ENCODE results near the gene C1QTNF3.
"Not testable (repeated sequence)": the region's sequence is repeated elsewhere in the genome, so short reads cannot be mapped to it uniquely, and the experiment has no call there.

The C1QTNF3 gene

GRCh38 chr5:34051374-34051980 lies 8.5 kb upstream of the C1QTNF3 start:
- no peak for DNase-seq (ENCODE audit: low read depth)

GRCh38 chr5:34047774-34048572 lies 5.0 kb upstream of the C1QTNF3 start:
- no peak for DNase-seq (ENCODE audit: low read depth)

DNA sequence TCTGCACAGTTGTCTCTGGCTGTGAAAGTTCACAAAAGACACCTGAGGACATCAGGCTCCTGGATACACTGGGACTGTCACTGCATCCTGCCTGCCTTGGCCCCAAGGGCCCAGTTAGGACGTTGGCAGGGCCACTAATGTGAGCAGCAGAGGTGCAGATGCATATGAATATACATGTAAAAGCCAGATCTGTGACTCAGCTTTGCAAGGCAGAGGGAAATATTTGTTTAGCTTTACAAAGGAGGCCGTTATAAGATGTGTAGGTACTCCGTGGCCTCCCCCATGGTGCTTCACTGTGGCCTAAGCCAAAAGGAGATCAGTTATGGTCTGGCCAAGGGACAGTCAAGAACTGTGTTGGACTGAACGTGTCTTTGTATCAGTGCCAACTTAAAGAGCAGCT lies 4.1 kb upstream of the C1QTNF3 start:
- DNase-seq (ENCODE audit: low read depth), result no peak

- peak; percentile 39 for DNase-seq (ENCODE audit: low read depth)
Observed at GRCh38 chr5:34045996-34046395, 3.0 kb upstream of the C1QTNF3 start.

GRCh38 chr5:34045023-34045422 lies 2.0 kb upstream of the C1QTNF3 start:
- DNase-seq (ENCODE audit: low read depth), result no peak

GRCh38 chr5:34042321-34042720 lies 692 bp downstream of the C1QTNF3 start:
- DNase-seq (ENCODE audit: low read depth), result no peak

- no peak for DNase-seq (ENCODE audit: low read depth)
Observed at GRCh38 chr5:34041247-34041972, 1.6 kb downstream of the C1QTNF3 start.

DNA sequence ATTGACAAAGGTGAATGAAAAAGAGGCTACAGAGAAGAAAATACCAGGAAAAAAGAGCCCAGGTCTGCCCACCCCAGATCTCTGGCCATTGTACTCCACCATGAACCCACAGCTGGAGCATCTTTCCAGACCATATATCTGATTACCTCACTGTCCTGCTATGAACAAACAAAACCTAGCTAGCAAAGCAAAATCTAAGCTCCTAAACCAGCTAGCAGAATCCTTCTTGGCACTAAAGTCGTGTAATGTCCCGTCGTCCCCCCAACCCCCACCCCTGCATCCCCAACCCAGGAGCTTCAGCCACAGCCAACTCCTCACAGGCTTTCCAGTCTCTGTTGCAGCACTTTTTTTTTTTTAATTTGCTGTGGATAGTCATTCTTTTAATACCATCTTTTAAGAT lies 2.5 kb downstream of the C1QTNF3 start:
- peak; percentile 12 for DNase-seq (ENCODE audit: low read depth)

DNA sequence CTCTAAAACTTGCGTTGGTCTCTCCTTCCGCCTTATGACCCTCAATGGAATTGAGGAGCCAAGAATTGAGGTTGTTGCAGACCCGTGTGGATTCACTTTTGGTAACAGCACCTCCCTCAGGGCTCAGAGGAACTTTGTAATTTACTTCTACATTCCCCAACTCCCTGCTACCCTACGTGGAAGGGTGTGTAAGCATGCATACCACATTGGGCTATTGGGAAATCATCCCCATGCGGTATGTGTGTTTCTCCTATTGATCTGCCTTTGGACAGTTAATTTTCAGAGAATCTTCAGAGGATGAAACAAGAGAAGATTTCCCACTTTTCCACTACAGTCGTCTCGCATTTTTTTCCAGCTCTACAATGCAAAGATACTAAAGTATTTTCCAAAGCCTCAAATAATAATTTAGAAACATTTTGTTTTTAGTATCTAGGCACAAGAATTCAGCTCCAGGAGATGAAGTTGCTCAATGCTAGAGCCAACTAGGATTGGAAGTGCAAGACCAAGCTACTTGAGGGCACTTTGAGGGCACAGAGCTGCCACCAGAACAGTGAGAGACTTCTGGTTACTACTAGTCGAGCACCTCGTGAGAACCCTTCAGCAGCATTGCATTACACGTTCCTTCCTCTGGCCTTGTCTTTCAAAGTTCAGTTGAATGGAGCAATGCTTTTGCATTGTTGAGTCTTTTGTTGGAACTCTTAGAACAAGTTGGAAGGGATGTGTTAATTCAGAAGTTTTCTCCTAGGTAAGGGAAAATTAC lies 3.4 kb downstream of the C1QTNF3 start:
- DNase-seq (ENCODE audit: low read depth), result no peak

DNA sequence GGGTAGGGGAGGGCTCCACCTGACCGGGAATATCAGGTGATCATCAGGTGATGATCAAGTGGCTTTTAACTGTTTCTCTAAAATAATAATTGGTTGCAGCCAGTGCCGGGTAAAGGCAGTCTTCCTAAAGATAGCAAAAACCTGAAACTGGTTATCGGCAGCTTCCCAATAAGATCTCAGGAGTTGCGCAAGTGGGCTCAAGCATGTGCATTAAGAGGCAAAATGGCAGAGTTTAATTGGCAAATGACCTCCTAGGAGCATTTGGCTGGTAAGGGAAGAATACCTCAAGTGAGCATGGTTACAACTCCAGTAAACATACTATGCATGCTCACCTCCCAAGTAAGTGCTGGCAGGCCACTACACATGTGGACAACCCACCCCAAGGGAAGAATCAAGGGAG lies 4.2 kb downstream of the C1QTNF3 start:
- DNase-seq (ENCODE audit: low read depth), result no peak

GRCh38 chr5:34038390-34038789 lies 4.6 kb downstream of the C1QTNF3 start:
- DNase-seq (ENCODE audit: low read depth), result no peak

GRCh38 chr5:34037726-34038125 lies 5.3 kb downstream of the C1QTNF3 start:
- DNase-seq (ENCODE audit: low read depth), result no peak

GRCh38 chr5:34035756-34036155 lies 7.3 kb downstream of the C1QTNF3 start:
- DNase-seq (ENCODE audit: low read depth), result no peak

DNA sequence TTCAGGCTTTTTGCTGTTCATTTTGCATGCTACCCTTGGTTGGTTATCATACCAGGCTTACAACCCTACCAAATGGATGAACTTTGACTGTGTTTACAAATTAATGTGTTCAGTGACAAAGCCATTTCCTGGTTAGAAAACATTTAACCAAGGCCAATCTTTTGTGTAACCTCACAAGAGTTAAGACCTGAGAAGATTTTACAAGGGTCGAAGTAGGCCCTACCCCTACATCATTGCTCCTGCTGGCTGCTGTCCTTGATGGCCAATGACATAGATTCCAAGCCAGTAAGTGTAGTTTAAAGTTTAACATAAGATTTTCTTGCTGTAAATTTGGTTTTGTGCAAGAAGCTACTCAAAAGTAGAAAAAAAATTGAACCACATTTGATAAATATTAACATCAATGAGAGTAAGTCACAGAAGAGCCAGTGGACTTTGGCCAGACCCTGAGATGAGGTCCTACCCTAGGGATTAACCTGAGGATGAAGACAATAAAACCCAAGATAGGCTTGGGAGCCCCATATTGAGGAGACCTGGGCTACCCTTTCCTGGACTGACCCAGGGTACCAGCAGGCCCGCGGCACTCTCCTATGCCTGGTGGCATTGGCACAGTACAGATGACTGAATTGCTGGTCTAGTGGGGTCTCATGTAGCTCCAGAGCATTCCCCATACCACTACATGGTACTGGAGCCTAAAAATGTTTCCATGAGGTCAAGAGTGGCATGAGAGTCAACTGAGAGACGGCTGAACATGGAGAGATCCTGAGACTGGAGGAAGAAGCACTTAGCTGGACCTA lies 8.3 kb downstream of the C1QTNF3 start:
- DNase-seq (ENCODE audit: low read depth), result no peak

GRCh38 chr5:34031966-34032365 lies 11.0 kb downstream of the C1QTNF3 start:
- DNase-seq (ENCODE audit: low read depth), result no peak

DNA sequence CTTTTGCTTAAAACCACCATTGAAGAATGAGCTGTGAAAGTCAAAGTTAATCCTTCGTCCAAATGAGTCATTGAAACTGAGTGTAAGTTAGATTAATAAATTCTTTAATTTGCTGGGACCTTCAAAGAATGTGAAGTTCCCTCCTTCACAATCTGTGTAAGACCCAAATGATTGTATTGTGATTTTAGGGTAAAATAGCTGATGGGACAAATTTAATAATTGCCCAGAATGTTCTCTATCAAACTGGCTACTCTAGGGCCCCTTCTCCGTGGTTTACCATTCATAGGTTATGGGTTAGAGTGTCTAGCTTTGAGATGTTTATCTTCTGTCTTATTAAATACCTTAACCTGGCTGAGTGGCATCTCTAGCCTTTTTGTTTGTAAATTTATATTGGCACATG lies 11.9 kb downstream of the C1QTNF3 start:
- DNase-seq (ENCODE audit: low read depth), result no peak

GRCh38 chr5:34030585-34030984 lies 12.4 kb downstream of the C1QTNF3 start:
- not testable (repeated sequence) for DNase-seq (ENCODE audit: low read depth)

GRCh38 chr5:34030048-34030447 lies 13.0 kb downstream of the C1QTNF3 start:
- DNase-seq (ENCODE audit: low read depth), result no peak

DNA sequence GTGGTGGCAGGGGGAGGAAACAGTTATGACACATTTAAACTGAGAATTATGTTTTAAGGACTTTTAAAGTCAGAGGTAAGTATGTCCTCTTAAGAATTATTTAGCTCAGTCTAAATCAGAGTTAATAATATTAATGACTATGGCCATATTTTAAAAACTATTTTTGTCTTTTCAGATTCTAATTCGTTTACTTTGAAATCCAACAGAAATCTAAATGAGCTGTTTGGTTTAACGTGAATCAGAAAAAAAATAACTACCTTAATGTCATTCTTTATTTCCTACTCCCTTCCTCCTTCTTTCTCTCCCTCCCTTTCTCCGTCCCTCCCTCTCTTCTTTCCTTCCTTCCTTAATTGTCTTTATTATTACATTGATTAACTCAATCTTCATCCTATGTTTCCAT lies 14.7 kb downstream of the C1QTNF3 start:
- DNase-seq (ENCODE audit: low read depth), result no peak

DNA sequence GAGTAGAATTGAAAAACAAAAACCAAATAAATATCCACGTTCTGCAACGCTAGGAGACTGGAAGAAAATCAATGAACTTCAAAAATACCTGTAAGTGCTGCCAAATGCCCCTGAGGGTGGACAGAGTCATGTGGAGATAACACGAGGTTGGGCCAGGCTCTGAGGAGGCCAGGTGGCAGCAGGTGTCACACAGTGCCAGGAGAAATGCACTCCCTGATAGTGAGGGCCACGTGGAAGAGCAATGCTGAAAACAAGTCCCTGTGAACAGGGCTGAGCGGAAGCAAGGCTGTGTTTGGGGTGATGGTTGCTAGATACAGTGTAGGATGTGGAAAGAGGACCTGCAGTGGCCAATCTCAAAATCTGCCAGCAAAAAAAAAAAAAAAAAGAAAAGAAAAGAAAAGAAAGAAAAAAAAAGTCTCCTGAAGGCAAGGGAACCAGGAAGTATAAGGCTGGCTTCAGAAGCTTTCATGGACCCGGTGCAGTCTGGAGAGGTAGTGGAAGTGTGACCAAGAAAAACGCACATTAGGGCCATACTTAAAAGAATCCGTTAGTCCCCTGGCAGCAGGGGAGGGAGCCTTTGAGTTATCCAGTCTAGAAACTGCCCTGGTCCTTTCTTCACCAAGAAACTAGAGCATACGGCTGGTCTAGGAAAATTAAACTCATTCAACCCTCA lies 16.8 kb downstream of the C1QTNF3 start:
- DNase-seq (ENCODE audit: low read depth), result no peak

DNA sequence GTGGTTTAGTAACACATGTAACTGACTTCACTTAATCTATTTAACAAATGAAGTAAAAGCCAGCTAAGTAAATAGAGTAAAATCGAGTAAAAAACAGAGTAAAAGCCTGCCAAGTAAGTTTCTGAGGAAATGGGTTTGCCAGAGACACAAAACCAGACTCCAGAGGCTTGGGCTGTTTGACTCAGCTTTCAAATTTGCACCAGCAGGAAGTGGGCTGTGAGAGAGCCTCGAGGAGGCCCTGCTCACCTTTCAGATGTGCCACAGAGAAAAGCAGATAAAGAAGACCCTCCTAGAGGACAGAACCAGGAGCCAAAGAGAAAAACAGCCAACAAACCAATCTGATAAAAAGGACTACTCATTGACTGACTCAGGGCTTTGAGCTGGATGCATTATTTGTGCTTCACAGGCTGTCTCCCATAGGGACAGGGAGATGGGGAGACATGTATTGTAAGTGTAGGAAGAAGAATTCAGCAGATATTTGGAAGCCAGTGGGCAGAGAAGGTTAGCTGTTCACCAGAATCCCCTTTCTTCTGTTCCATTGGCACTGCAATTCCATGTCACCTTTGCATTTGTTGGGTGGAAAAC lies 20.8 kb downstream of the C1QTNF3 start:
- peak; percentile 61 for DNase-seq (ENCODE audit: low read depth)

Measured in iris pigment epithelial cell (primary cell).